Left lobe of liver (tissue), 2 donors: Measurements from ENCODE around the gene FSD1. TPM values are rescaled to one million over a fixed set of nuclear protein-coding genes. Genes with fewer than 3 reads are reported as not detected.
A peak's percentile ranks its signal among the peaks of the same experiment; 100 is the strongest.
"Not testable (repeated sequence)": the region's sequence is repeated elsewhere in the genome, so short reads cannot be mapped to it uniquely, and the experiment has no call there.

Experiments
- ATAC-seq: fragments of 200-7000 bp; cut with Tn5 transposase; one replicate; pipeline ENCODE4 v1.9.1; 2020; ENCODE audit warnings: mild to moderate bottlenecking, moderate library complexity
- DNase-seq: peaks from one replicate; pipeline ENCODE4 v3.0.0-alpha.2; 2020; ENCODE audit warnings: low spot score
- total RNA-seq: library from RNA; stranded (reverse); gene quantifications from one replicate; pipeline ENCODE4 v1.2.1, GENCODE V29; 2021
- donor health status: DM: no; HTN: no; CAD: no; lungs with moderate emphysema.
- donor health status: DM: no; HTN: yes; CAD: no.

FSD1 gene
- total RNA-seq, 1 donor from 2014 or later: 1.3 TPM

DNA sequence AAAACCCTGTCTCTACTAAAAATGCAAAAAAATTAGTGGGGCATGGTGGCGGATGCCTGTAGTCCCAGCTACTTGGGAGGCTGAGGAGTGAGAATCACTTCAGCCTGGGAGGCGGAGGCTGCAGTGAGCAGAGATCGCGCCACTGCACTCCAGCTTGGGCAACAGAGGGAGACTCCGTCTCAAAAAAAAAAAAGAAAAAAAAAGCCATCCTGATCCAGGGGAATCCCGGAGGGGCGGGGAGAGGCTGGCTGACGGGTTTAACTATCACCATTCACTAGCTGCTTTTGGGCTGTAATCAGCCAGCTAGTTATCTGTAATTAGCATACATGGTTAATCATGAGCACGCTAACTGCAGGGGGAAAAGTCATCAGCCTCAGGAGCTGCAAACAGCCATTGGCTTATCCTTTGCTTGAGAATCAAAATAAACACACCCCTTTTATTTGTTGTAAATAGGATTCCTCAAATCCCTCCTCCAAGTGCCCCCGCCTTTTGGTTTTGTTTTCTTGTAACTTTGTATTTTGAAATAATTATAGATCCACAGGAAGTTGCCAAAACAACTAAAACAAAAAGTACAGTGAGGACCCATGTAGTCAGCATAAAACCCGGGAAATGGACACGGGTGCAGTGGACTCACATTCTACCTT, 9.6 kb downstream of the FSD1 start:
- ATAC-seq (peak; percentile 81), DNase-seq (no peak)

DNA sequence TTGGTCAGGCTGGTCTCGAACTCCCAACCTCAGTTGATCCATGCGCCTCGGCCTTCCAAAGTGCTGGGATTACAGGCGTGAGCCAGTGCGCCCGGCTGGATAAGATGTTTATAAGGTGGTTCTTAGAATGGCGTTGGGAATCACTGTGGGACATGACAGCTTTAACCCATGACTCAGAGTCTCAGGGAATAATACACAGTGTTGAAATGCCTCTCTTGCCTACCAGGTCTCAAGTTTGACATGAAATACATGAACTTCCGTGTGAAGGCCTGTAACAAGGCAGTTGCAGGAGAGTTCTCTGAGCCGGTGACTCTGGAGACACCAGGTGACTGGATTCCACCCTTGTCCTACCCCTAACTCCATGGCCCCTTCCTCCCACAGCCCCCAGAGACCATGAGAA, 12.6 kb downstream of the FSD1 start:
- no peak for DNase-seq
- no peak for ATAC-seq

DNA sequence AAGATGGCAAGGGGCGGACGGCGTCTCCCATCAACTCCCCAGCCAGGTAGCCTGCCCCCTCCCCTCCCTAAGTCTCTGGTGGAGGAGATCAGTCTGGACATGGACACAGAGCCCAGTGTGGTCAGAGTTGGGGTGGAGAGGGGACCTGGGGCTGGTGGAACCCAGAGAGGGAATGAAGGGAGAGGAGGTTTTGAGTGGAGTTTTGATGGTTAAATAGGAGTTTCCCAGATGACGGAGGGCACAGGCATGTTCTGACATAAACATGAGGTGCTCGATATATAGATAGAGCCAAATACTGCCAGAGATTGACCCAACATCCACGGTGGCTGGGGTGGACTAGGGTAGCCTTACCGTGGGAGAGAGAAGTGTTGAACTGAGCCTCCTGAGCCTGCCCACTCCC, 14.1 kb downstream of the FSD1 start:
- ATAC-seq (no peak), DNase-seq (no peak)

DNA sequence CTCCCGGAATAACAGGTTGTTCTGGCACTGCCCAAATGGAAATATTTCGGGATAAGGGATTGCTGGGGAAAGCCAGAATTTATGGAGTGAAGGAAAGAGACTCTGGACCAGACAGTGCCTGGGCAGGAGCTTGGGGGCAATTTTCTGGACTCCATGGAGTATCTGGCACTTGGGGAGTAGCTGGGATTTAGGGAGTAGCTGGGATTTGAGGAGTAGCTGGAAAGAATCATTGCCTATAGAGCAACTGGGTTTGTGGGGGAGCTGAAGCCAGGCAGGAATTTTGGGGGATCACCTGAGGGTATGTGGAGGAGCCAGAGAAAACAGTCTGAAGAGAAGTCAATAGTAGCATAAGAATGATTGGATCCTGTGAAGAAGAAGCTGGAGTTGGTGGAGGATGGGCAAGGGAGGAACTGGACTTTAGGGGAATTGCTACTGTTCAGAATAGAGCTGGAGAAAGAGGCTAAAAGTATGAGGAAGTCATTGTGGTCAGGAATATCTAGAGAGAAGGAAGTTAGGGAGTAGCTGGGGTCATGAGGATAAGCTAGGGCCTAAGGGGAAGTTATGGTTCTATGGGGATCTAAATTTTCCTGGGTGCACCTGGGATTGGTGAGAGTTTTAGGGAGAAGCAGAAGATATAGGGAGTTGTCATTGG, 14.8 kb downstream of the FSD1 start:
- no peak for ATAC-seq

DNA sequence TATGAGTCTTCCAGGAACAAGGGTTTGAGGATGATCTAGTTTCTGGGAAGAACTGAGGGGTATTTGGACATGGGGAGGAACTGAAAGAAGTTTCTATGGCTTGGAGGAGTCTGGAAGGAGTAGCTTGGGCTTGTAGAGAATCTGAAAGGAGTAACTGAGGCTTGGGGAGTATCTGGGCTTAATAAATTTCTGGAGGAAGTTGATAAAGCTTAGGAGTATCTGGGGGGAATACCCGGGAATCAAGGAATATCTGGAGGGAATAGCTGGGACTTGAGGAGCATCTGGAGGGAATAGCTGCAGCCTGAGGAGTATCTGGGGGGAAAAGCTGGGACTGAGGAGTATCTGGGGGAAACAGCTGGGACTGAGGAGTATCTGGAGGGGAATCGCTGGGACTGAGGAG, 16.0 kb downstream of the FSD1 start:
- DNase-seq (no peak), ATAC-seq (no peak)

More for the DNA sequence above, 14.8 kb downstream of the FSD1 start:
- DNase-seq: no peak

DNA sequence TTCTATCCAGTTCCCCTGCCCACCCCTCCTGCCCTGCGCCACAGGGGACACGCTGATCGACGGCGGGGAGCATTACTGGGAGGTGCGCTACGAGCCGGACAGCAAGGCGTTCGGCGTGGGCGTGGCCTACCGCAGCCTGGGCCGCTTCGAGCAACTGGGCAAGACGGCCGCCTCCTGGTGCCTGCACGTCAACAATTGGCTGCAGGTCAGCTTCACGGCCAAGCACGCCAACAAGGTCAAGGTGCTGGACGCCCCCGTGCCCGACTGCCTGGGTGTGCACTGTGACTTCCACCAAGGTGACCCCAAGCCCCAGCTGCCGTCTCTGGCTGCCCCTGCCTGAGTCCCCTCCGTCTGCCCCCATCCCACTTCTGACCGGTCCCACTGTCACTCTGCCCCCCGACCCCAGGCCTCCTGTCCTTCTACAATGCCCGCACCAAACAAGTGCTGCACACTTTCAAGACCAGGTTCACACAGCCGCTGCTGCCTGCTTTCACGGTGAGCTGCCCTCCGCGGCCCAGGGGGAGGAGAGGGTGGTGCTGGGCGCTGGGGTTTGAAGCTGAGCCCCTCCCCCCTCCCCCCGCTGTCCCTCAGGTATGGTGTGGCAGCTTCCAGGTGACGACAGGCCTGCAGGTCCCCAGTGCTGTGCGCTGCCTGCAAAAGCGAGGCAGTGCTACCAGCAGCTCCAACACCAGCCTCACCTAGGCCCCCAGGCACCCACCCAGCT, 18.7 kb downstream of the FSD1 start:
- ATAC-seq (peak; percentile 77), DNase-seq (peak; percentile 59)

DNA sequence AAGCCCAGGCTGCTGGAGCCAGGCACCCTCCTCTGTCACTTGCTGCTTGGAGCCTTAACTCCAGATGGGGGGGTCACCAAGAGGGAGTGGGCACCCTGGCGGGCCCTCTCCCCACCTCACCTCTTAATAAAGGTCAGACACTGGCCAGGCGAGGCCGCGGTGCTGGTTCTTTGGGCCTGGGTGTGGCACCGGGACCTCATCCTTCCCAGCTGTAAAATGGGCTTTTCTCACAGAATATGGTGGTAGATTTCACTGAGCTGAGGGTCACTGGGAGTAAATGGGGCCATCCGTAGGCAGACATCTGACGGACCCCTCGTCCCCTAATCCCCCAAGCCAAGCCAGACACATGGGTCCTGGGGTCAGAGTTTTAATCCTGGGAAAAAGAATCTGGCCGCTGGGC, 19.3 kb downstream of the FSD1 start:
- no peak for ATAC-seq

DNA sequence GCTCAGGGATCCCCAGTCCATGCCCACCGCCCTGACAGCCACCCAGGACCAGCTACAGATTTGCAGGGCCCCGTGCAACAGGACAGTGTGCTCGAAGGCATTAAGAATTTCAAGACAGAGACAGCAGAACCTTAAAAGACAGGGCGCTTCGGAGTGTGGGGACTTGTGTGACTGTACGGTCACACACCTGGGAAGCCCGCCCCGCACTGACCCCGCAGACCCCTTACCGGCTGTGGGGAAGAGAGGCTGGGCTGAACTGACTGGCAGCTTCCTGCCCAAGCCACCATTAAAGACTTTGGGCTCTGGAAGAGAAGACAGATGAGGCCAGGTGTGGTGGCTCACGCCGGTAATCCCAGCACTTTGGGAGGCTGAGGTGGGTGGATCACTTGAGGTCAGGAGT, 19.8 kb downstream of the FSD1 start:
- ATAC-seq (no peak), DNase-seq (no peak)

More for the DNA sequence above, 19.3 kb downstream of the FSD1 start:
- no peak for DNase-seq

DNA sequence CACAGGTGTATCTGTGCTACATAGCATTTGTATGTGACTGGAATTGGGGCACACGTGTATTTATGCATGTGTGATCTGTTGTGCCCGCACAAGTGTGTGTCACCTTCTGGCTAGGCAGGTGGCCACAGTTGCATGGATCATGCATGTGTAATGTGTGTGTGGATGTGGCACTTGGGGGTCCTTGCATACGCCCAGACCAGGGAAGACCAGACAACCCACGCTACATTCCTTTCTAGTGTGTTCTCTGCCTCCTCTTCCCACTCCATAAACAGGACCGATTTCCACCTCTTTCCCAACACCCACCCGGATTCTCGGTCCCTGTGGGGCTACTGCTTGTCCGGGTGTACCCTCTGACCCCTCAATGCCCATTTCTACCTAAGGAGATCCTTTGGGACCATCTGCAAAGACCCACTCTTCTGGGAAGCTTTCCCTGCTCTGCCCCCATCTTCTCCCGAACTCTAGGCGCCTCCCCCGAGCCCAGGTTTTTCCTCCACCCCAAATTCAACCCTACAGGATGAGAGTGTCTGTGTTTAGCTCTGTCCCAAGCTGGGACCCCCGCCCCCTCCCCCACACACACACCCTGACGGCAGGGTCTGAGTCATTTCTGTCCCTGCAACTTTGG, 21.9 kb downstream of the FSD1 start:
- no peak for DNase-seq
- ATAC-seq: no peak

DNA sequence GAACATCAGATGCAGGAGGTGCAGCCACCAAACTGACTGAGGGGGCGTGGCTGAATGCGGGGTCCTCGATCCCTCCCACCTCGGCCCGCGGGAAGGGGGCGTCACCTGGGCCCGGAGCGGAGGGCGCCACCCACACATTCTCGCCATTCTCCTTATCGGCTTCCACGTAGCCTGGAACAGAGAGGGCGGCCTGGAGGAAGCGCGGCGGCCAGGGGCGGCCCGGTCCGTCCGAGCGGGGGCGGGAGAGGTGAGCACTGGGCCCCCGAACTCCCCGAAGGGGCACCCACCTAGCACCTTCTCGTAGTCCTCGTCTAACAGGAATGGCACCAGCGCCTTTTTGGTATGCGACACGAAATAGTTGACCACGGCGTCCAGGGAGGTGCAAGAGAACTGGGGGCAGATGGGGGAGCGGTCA, 22.4 kb downstream of the FSD1 start:
- DNase-seq (no peak), ATAC-seq (no peak)

DNA sequence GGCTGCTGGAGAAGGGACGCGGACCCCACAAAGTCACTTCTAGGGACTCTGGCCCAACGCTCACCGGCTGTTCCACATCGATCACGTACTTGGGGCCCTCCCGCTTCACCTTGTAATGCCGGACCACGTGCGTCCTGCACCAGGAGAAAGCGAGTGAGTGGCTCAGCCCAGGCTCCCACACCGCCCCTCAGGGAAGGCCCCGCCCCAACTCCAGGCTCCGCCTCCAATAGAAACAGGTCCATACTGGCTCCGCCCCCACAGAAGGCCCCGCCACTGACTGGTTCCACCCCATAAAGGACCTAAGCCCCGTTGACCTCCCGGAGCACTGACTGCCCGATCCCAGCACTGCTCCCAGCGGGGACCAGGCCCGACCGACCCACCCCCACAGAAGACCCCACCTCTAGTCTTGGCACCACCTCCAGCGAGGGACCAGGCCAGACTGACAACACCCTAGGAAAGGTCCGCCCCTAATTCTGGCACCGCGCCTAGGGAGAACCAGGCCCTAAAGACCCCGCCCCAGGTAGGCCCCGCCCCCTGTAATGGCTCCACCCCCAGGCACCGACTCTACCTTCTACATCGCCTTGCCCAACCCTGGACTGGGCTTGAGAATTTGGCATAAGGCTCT, 23.0 kb downstream of the FSD1 start:
- no peak for ATAC-seq
- no peak for DNase-seq

DNA sequence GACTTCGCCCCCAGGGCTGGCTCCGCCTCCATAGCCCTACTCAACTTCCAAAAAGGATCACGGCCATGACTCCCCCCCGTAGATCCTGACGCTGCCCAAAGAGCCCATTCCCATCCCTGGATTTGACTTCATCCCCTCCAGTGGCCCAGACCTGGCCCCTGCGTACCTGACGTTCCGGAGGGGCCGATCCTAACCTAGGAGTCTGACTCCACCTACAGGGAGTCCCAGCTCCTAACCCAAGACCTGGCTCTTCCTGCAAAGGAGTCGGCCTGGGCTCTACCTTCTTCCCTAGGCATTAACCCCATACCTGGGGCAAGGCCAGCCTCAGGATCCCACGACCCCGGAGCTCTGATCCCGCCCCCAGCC, 23.5 kb downstream of the FSD1 start:
- ATAC-seq: no peak
- no peak for DNase-seq

DNA sequence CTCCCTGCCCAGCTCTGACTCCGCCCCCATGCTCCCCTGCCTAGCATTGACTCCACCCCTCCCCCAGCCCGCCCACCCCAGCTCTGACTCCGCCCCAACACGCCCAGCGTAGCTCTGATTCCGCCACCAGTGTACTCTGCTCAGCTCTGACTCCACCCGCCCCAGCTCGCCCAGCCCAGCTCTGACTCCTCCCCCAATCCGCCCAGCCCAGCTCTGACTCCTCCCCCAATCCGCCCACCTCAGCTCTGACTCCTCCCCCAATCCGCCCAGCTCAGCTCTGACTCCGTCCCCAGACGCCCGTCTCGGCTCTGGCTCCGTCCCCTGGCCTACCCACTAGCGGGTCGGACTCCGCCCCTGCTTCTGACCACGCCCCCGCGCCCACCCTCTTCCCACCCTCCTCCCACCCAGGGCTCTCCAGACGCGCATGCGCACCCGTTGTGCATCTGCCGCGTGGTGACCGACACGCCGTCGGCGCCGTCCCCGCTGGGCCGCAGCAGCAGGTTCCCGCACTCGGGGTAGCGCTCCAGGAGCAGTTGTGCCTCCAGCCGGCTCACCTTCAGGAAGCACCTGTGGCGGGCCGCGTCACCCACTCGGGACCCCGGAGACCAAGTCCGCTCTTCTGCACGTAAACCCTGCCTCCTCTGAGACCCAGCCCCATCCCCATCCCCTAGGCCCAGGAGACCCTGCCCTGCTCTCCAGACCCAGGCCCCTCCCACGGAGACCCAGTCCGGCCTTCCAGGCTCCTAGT, 24.0 kb downstream of the FSD1 start:
- DNase-seq: peak; percentile 68
- peak; percentile 79 for ATAC-seq

DNA sequence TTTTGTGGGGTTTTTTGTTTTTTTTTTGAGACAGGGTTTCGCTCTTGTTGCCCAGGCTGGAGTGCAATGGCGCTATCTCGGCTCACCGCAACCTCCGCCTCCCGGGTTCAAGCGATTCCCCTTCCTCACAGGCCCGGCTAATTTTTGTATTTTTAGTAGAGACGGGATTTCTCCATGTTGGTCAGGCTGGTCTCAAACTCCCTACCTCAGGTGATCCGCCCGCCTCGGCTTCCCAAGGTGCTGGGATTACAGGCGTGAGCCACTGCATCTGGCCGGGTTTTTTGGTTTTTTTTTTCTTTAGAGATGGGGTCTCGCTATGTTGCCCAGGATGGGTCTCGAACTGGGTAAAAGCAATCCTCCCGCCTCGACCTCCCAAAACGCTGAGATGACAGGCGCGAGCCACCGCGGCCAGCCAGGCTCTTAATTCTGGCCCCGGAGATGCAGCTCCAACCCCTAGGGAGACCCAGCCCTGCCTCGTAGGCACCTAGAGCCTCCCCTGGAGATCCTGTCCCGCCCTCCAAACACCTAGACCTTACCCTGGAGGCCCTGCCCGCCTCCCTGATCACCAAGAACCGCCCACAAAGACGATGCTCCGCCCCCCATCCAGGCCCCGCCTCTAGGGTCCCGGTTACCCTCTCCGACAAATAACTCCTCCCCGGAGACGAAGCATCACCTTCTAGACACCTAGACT, 24.7 kb downstream of the FSD1 start:
- not testable (repeated sequence) for DNase-seq

DNA sequence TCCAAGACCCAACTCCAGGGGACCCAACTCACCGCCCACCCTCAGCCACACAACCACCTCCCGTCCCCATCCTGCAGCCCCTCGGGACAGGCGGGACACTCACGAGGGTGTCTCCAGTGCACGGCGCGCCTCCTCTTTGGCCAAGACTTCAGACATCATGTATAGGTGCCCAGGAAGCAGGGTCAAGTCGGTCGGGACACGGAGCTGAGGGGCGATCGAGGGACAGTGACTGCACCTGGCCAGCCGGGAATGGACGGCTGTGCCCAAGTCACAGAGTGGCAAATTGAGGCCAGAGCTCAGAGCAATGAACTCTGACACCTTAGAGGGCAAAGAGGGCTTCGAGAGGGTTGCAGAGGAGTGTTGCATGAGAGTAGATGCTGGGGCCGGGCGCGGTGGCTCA, 25.5 kb downstream of the FSD1 start:
- DNase-seq: no peak
- no peak for ATAC-seq

More for the DNA sequence above, 24.7 kb downstream of the FSD1 start:
- not testable (repeated sequence) for ATAC-seq

DNA sequence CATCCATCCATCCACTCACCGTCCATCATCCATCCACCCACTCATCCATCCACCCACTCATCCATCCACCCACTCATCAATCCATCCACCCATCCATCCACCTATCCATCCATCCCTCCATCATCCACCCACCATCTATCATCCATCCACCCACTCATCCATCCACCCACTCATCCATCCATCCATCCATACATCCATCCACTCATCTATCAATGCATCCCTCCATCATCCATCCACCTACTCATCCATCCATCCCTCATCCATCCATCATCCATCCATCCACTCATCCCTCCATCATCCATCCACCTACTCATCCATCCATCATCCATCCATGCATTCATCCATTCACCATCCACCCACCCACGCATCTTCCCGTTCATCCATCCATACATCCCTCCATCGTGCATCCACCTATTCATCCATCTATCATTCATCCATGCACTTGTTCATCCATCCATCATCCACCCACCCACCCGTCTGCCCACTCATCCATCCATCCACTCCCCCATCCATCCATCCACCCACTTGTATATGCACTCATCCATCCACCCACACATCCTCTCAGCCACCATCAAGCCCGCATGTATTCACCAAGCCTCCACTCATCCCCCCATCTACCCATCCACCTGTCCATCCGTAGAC, 30.7 kb downstream of the FSD1 start:
- DNase-seq (no peak), ATAC-seq (no peak)

DNA sequence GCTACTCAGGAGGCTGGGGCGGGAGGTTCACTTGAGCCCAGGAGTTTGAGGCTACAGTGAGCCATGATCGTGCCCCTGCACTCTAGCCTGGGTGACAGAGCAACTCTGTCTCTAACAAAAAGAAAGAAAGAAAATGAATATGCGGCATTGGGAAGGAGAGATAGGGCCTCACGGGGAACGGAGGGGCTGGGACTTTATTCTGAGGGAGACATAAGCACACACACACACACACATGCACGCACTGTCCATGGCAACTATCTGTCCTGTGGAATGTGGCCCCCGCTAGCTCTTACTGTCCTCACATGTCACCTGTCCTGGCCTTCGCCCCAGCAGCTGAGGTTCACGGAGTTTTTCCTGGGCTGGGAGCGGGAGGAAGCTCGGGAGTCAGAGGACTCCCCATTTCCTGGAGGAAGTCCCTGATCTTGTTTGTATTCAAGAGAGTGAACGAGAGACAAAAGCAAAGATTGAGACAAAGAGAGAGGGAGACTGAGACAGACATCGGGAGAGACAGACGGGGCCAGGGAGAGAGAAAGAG, 33.6 kb downstream of the FSD1 start:
- DNase-seq (peak; percentile 77), ATAC-seq (peak; percentile 28)

DNA sequence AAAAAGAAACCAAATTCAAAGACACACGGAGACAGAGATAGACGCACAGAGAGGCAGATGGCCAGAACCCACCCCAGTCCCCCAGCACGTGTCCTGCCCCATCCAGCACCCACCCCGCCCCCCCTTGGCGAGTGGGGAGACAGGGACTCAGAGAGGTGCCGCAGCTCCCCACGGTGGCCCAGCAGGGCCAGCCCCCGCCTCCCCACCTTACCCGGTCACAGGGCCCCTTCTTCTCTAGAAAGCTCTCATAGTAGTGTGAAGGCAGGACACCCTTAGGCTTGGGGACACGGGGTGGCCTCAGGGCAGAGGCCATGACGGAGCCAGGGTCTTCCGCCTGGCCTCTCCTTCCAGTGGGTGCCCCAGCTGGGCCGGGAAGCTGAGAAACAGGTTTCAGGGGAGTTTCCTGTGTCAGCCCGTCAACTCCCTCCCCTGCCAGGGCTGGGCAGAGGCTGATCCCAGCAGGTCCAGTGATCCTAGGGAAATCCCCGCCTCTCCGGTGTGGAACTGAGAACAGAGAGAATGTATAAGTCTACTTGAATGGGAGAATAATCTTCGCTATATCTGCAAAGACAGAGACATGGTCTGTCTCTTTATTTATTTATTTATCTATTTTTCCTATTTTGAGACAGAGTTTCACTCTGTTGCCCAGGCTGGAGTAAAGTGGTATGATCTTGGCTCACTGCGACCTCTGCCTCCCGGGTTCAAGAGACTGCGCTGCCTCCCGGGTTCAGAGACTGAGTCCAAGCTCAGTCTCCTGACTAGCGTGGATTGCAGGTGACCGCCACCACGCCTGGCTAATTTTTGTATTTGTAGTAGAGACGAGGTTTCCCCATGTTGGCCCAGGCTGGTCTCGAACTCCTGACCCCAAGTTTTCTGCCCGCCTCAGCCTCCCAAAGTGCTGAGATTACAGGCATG, 34.3 kb downstream of the FSD1 start, which contains the start of gene STAP2:
Gene STAP2, minus strand, starts transcription at position 387 of the 915 bp plus-strand sequence. Its CDS starts 74 bp downstream, at position 313.
- DNase-seq (peak; percentile 77), ATAC-seq (peak; percentile 45)
